Measurements from ENCODE around the gene POGK. TPM values are rescaled to one million over a fixed set of nuclear protein-coding genes. Genes with fewer than 3 reads are reported as not detected.

The POGK gene
- total and polyA plus RNA-seq, 5 donors, result 8.6 to 23.1 (median 19.6) TPM

DNA sequence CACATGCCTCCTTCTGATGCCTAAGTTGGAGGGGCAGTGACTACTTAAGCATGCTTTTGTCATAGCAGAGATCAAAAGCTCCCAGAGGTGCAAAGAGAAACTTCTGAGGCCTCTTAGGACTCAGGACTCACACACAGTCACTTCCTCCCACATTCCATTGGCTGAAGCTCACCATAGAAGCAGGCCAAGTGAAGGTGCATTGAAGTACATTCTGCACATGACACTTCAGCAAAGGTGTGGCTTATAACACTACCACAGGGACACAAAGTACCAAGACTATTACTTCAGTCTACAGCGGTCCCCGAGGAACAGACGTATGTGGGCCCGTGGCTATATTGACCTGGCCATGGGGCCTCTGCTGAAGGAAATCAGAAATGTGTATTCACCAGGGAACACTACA lies 2.5 kb upstream of the POGK start:
- no peaks in the 10 kb centered on the region for H3K27me3 ChIP-seq (ENCODE audit: control insufficient read depth, insufficient read depth)
- no peak for ATAC-seq
- intact Hi-C loops (cut with DNase I), result no loop called here
- no peak for DNase-seq
- no peak overlapping the region for H3K4me3 ChIP-seq (ENCODE audit: low read length)
- no peaks in the 10 kb centered on the region for H3K9me3 ChIP-seq (ENCODE audit: control insufficient read depth, low read length)
- WGBS, result 96% methylated on average over 4 of the region's 4 CpGs
- no peak overlapping the region for H3K27ac ChIP-seq (ENCODE audit: low read length)
- H3K4me1 ChIP-seq (ENCODE audit: control insufficient read depth, insufficient read depth, low read length), result peaks cover 2% of the 10 kb centered on the region

DNA sequence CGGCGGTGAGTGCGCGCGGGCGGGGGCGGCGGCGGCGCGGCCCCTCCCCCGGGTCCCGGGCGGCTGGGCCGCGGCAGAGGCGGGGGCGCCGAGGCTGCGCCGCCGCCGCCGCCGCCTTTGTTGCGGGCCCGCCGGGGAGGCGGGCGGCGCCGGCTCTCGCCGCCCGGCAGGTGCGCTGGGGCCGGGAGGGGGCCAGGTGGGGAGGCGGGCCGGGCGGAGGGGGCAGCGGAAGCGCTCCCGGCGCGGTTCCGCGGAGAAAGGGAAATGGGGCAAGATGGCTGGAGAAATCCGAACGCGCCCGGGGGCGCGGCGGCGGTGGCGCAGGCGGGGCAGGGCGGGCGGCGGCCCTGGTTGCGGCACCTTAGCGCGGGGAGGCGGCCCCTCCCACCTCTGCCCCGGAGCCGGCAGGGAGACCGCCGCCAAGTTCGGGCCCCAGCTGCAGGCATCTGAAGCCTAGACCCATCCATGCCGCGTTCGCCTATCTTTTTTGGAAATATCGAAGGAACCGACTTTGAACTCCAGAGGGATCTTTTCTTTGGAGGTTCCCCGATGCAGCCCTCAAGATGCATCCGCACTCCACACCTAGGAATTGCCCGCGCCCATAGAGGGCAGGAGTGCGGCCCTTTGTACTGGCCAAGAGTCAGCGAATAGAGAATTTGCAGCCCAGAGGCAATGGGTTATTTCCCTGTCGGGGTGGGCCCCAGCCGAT lies 479 bp downstream of the POGK start:
- H3K4me1 ChIP-seq (ENCODE audit: control insufficient read depth, insufficient read depth, low read length), result peaks cover 13% of the 10 kb centered on the region
- intact Hi-C loops (cut with DNase I), result no loop called here

DNA sequence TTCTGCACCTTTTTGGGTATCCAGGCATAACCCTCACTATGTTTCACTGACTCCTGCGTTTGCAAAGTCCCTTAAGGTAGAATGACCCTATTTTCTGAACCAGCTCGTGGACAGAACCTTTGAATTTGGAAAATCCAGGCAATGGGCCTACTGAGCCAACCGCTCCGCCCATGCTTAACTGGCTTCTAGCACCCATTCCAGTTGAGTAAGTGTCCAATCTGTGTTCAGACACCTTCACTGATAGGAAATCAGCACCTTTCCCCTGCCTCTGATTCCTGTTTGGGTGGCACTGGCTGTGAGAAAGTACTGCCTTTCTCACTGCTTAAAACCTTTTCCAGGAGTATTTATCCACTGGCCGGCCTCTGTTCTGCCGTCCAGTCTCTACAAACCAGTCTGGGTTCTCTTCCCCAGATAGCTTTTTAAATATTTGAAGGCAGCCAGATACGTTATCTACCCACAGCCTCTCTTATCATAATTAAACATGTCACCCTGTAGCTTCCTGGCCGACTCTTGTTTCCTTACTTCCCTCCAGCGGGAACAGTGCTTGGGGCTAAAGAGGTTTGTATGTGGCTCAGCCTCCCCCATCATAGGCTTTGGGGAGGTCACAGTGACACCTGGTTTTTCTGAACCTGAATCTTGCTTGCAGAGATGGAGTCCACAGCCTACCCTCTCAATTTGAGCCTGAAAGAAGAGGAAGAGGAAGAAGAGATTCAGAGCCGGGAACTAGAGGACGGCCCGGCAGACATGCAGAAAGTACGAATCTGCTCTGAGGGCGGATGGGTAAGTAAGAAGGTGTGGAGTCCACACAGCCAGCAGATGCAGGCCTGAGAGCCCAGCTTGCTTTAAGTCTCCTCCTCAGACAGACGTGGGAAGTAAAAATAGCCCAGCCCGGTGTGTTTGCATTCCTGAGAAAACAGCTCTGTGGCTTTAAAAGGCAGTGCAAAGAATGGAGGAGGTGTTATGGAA lies 1.3 kb downstream of the POGK start:
- DNase-seq (no peak), ATAC-seq (no peak)
- Histone ChIP-seq H3K4me3 (ENCODE audit: low read length) (peak overlapping the region; percentile 87), H3K9me3 (ENCODE audit: control insufficient read depth, low read length) (no peaks in the 10 kb centered on the region), H3K27me3 (ENCODE audit: control insufficient read depth, insufficient read depth) (no peaks in the 10 kb centered on the region), H3K4me1 (ENCODE audit: control insufficient read depth, insufficient read depth, low read length) (peaks cover 16% of the 10 kb centered on the region), H3K27ac (ENCODE audit: low read length) (peak overlapping the region; percentile 93)
- intact Hi-C loops (cut with DNase I), result no loop called here
- 23% methylated on average over 16 of the region's 16 CpGs for WGBS

More for the DNA sequence above, 479 bp downstream of the POGK start:
- peak overlapping the region; percentile 93 for H3K27ac ChIP-seq (ENCODE audit: low read length)
- peak overlapping the region; percentile 87 for H3K4me3 ChIP-seq (ENCODE audit: low read length)
- WGBS, result 1% methylated on average over 82 of the region's 82 CpGs
- H3K27me3 ChIP-seq (ENCODE audit: control insufficient read depth, insufficient read depth), result no peaks in the 10 kb centered on the region
- H3K9me3 ChIP-seq (ENCODE audit: control insufficient read depth, low read length), result no peaks in the 10 kb centered on the region
- peak; percentile 67 to 87 (median 87) for DNase-seq
- peak; percentile 30 to 31 for ATAC-seq

DNA sequence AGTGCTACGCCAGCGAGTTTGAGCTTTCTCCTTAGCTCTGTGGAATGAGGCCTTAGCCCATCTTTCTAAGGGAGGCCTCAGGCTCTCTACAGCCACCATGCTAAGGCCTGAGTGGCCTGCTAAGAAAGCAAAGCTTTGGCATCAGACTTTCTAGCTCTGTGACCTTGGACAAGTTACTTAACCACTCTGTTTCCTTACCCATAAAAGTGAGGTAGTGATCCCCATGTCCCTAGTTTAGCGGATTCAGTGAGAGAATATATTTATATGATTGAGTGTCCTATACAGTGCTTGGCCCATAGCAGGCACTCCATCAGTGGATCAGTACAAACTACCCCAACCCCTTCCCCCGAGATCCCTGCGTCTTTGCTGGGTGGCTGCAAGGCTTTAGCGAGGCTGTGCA lies 4.0 kb downstream of the POGK start:
- Histone ChIP-seq H3K9me3 (ENCODE audit: control insufficient read depth, low read length) (no peaks in the 10 kb centered on the region), H3K27ac (ENCODE audit: low read length) (peak overlapping the region; percentile 71), H3K4me3 (ENCODE audit: low read length) (no peak overlapping the region), H3K27me3 (ENCODE audit: control insufficient read depth, insufficient read depth) (no peaks in the 10 kb centered on the region), H3K4me1 (ENCODE audit: control insufficient read depth, insufficient read depth, low read length) (peaks cover 16% of the 10 kb centered on the region)
- 78% methylated on average over 6 of the region's 6 CpGs for WGBS
- intact Hi-C loops (cut with DNase I), result no loop called here
- DNase-seq (no peak), ATAC-seq (no peak)

DNA sequence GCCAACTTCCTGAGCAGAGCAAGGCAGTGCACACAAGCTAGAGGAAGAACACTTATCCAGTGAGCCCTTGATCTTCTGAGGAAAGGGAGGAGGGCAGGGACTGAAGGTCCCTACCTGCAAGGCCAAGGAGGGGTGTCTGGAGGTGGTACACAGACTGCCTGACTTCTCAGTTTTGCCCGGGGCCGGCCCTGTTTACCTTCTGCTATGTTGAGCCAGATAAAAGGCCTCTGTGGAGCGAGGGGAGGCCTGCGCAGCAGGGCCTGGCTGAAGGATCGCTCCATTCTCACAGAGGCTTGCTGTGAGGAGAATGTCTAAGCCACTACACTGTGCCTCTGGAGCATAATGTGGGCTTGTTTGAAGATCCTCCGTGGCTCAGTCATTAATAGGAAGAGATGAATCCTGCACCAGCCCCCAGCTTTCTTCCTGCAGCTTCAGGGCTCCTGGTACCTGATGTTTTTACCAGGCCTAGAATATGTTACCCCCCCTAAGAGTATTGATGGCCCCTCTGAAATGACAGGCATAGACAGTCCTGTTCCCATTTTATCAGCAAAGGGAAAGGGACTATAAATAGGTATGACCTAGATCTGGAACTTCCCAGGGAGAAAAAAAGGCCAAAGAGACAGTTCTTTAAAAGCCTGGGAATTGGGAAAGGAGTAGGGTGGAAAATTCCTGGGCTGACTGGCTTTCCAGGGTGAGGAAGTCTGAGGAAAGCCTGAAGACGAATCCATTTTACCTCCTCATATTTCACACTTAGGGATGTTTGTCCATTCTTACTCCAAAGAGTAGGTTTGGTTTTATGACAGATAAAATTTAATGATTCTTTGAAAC lies 4.7 kb downstream of the POGK start:
- Histone ChIP-seq H3K4me3 (ENCODE audit: low read length) (no peak overlapping the region), H3K9me3 (ENCODE audit: control insufficient read depth, low read length) (no peaks in the 10 kb centered on the region), H3K27me3 (ENCODE audit: control insufficient read depth, insufficient read depth) (no peaks in the 10 kb centered on the region), H3K4me1 (ENCODE audit: control insufficient read depth, insufficient read depth, low read length) (peaks cover 16% of the 10 kb centered on the region), H3K27ac (ENCODE audit: low read length) (peak overlapping the region; percentile 71)
- ATAC-seq, result peak in 1 of 2 donors; percentile 5
- WGBS, result 42% methylated on average over 7 of the region's 7 CpGs
- peak in 1 of 3 donors; percentile 37 for DNase-seq
- intact Hi-C loops (cut with DNase I), result no loop called here

DNA sequence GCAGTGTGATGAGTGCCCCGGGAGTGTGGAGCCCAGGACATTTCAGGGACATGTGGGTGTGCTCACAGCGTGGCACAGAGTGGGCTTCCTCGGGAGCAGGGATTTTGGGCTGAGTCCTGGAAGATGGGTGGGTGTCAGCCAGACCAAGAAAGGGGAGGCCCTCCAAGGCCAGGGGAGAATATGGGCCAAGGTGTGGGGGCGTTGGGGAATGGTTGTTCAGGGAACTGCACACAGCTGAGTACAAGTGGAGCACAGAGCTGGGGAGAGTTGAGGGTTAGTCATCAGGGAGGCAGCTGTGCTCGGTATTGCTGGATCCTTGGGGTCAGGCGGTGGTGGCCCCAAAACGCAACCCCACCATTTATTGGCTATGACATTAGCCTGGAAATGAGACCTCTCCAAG lies 5.5 kb downstream of the POGK start:
- intact Hi-C loops (cut with DNase I), result no loop called here
- peak in 1 of 2 donors; percentile 19 for ATAC-seq
- H3K27ac ChIP-seq (ENCODE audit: low read length), result peak overlapping the region; percentile 92
- DNase-seq, result no peak
- 58% methylated on average over 7 of the region's 7 CpGs for WGBS
- no peak overlapping the region for H3K4me3 ChIP-seq (ENCODE audit: low read length)
- no peaks in the 10 kb centered on the region for H3K27me3 ChIP-seq (ENCODE audit: control insufficient read depth, insufficient read depth)
- peaks cover 16% of the 10 kb centered on the region for H3K4me1 ChIP-seq (ENCODE audit: control insufficient read depth, insufficient read depth, low read length)
- no peaks in the 10 kb centered on the region for H3K9me3 ChIP-seq (ENCODE audit: control insufficient read depth, low read length)

DNA sequence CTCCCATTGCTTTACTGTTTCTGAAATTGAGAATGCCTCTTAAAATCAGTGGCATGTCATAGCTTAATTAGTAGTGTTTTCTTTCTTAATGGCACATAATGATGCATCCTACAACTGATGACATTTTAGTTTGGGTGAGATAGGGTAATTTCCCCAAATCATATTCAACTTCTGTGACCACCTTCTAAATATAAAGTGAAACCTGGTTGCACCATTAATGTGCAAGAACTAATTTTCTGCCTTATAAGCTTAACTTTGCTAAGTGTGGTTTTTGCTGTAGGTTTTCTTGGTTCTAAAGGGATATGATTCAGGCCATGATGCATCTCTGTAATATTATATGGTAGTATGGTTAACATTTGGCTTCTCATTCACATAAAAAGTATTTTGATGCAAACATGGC lies 8.9 kb downstream of the POGK start:
- no peak overlapping the region for H3K4me3 ChIP-seq (ENCODE audit: low read length)
- DNase-seq, result no peak
- H3K4me1 ChIP-seq (ENCODE audit: control insufficient read depth, insufficient read depth, low read length), result peaks cover 16% of the 10 kb centered on the region
- H3K27me3 ChIP-seq (ENCODE audit: control insufficient read depth, insufficient read depth), result no peaks in the 10 kb centered on the region
- no peaks in the 10 kb centered on the region for H3K9me3 ChIP-seq (ENCODE audit: control insufficient read depth, low read length)
- intact Hi-C loops (cut with DNase I), result no loop called here
- no peak for ATAC-seq
- H3K27ac ChIP-seq (ENCODE audit: low read length), result no peak overlapping the region

DNA sequence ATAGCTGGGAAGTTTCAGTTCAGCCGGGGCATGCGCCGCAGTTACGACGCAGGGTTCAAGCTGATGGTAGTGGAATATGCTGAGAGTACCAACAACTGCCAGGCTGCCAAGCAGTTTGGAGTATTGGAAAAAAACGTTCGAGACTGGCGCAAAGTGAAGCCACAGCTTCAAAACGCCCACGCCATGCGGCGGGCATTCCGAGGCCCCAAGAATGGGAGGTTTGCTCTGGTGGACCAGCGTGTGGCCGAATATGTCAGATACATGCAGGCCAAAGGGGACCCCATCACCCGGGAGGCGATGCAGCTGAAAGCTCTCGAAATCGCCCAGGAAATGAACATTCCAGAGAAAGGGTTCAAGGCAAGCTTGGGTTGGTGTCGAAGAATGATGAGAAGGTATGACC lies 9.9 kb downstream of the POGK start:
- no peak for ATAC-seq
- intact Hi-C loops (cut with DNase I), result no loop called here
- H3K9me3 ChIP-seq (ENCODE audit: control insufficient read depth, low read length), result no peaks in the 10 kb centered on the region
- peaks cover 9% of the 10 kb centered on the region for H3K4me1 ChIP-seq (ENCODE audit: control insufficient read depth, insufficient read depth, low read length)
- 98% methylated on average over 20 of the region's 20 CpGs for WGBS
- no peak overlapping the region for H3K4me3 ChIP-seq (ENCODE audit: low read length)
- peak in 1 of 3 donors; percentile 48 for DNase-seq
- no peak overlapping the region for H3K27ac ChIP-seq (ENCODE audit: low read length)
- H3K27me3 ChIP-seq (ENCODE audit: control insufficient read depth, insufficient read depth), result no peaks in the 10 kb centered on the region

DNA sequence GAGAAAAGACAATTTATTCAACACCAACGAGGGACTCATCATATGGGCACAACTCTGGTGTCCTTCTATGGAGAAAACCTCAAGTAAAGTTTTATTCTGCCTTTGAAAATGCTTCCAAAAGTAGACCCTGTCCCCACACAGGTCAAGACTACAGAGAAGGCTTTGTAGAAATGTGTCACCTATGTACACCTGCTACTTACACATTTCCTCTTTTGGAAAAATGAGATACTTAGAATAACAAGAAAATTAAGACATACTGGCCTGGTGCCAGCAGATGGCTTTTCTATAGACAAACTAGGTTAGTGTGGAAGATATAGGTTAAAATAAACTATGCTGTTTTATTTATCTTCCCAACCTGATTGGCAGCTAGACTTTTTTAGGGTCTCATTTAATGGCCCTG lies 13.6 kb downstream of the POGK start:
- Histone ChIP-seq H3K4me3 (ENCODE audit: low read length) (no peak overlapping the region), H3K27ac (ENCODE audit: low read length) (no peak overlapping the region), H3K9me3 (ENCODE audit: control insufficient read depth, low read length) (no peaks in the 10 kb centered on the region), H3K4me1 (ENCODE audit: control insufficient read depth, insufficient read depth, low read length) (peaks cover 4% of the 10 kb centered on the region), H3K27me3 (ENCODE audit: control insufficient read depth, insufficient read depth) (no peaks in the 10 kb centered on the region)
- WGBS, result 33% methylated on average over 1 of the region's 1 CpG
- no peak for DNase-seq
- intact Hi-C loops (cut with DNase I), result no loop called here
- ATAC-seq, result no peak

DNA sequence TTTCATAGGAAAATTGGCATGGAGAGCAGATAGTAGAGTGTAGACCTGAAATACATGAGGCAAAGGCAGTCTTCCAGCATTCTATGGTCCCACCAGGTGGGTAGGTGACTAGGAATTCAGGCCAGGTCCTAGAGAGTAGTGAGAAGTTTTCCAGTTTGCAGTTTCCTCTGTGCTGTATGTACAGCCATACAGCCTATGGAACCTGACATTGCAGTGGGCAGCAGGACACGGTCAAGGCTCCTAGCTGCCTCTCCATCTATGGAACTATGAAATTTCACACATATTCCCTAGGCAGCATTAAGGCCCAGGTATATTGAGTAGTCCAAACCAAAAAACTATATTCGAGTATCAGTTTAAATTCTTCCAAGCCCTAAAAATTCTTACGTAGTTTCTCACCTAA lies 16.3 kb downstream of the POGK start:
- H3K27me3 ChIP-seq (ENCODE audit: control insufficient read depth, insufficient read depth), result no peaks in the 10 kb centered on the region
- DNase-seq, result no peak
- intact Hi-C loops (cut with DNase I), result no loop called here
- 85% methylated on average over 3 of the region's 3 CpGs for WGBS
- no peak for ATAC-seq
- H3K9me3 ChIP-seq (ENCODE audit: control insufficient read depth, low read length), result no peaks in the 10 kb centered on the region
- H3K4me3 ChIP-seq (ENCODE audit: low read length), result no peak overlapping the region
- no peak overlapping the region for H3K27ac ChIP-seq (ENCODE audit: low read length)
- H3K4me1 ChIP-seq (ENCODE audit: control insufficient read depth, insufficient read depth, low read length), result no peaks in the 10 kb centered on the region

Measured in right cardiac atrium (tissue), 5 donors.